ENCODE data around the gene FAM193A. TPM values are rescaled to one million over a fixed set of nuclear protein-coding genes. Genes with fewer than 3 reads are reported as not detected.
A peak's percentile ranks its signal among the peaks of the same experiment; 100 is the strongest.

The FAM193A gene
- total and polyA plus RNA-seq, 11 donors = 9.7 to 21.0 (median 16.3) TPM

DNA sequence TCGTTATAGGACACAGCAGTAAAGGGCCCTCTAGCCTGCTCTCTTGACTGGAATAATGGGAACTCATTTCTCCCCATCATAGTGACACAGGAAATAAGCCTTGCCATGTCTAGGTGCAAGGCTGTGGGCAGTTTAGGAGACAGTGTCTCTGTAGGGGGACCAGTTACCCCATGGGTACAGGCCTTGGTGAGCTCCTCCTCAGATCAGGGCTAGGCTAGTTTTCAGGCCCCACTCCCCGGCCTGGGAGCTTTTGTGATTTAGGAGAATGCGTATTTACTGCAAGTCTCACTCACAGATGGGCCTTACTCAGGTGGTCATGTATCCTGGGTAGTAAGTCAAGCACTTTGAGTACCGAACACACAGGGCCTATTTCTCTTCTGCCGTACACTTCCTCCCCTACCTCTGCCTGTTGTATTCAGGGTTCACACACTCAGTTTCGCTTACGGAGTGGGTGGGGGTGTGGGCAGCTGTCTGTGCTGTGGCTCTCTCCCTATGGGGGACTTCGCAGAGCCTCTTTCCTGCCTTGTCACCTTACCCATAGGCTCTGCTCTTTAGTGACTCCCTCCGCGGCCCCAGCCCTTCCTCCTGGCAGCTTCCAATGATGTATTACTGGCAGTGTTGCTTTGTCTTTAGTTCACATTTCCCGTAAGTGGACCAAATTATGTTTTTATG, 34.2 kb downstream of the FAM193A start:
- H3K4me3 ChIP-seq = peak overlapping the region in 1 of 12 donors; percentile 9
- H3K27me3 ChIP-seq = no peaks in the 10 kb centered on the region
- intact Hi-C loops (cut with DNase I) = no loop called here
- H3K27ac ChIP-seq = peak overlapping the region in 10 of 12 donors; percentile 15 to 80 (median 28)
- H3K4me1 ChIP-seq = peaks cover 0 to 61% (median 21%) of the 10 kb centered on the region in 12 donors
- DNase-seq (peak in 3 of 5 donors; percentile 24 to 59 (median 30)), ATAC-seq (peak; percentile 55 to 93 (median 76))
- TF ChIP-seq POLR2A (IDR thresholded peaks at IDR 0.05) = no peak
- TF ChIP-seq, protein P1, sequence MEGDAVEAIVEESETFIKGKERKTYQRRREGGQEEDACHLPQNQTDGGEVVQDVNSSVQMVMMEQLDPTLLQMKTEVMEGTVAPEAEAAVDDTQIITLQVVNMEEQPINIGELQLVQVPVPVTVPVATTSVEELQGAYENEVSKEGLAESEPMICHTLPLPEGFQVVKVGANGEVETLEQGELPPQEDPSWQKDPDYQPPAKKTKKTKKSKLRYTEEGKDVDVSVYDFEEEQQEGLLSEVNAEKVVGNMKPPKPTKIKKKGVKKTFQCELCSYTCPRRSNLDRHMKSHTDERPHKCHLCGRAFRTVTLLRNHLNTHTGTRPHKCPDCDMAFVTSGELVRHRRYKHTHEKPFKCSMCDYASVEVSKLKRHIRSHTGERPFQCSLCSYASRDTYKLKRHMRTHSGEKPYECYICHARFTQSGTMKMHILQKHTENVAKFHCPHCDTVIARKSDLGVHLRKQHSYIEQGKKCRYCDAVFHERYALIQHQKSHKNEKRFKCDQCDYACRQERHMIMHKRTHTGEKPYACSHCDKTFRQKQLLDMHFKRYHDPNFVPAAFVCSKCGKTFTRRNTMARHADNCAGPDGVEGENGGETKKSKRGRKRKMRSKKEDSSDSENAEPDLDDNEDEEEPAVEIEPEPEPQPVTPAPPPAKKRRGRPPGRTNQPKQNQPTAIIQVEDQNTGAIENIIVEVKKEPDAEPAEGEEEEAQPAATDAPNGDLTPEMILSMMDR (IDR thresholded peaks at IDR 0.05) = no peak
- WGBS, 4 donors = 58 to 84% (median 61%) methylated on average over 10 to 11 of the region's 11 CpGs
- H3K9me3 ChIP-seq = no peaks in the 10 kb centered on the region
- peaks cover 0 to 10% (median under 1%) of the 10 kb centered on the region in 9 donors for H3K36me3 ChIP-seq

DNA sequence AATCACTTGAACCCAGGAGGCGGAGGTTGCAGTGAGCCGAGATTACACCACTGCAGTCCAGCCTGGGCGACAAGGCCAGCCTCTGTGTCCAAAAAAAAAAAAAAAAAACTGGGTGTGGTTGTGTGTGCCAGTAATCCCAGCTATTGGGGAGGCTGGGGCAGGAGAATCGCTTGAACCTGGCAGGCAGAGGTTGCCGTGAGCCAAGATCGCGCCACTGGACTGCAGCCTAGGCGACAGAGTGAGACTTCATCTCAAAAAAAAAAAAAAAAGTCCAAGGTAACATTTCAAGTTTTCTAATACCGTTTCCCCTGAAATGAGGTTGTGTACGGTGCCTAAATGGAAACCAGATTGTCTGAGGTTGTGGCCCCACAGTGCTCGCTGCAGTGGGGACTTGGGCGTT, 35.6 kb downstream of the FAM193A start:
- Histone ChIP-seq H3K4me1 (peaks cover 0 to 61% (median 21%) of the 10 kb centered on the region in 12 donors), H3K27me3 (no peaks in the 10 kb centered on the region), H3K9me3 (no peaks in the 10 kb centered on the region), H3K4me3 (no peak overlapping the region), H3K36me3 (peaks cover 0 to 8% (median 0%) of the 10 kb centered on the region in 9 donors), H3K27ac (no peak overlapping the region)
- no peak for ATAC-seq
- TF ChIP-seq, protein P1 (IDR thresholded peaks at IDR 0.05) = no peak
- no peak for TF ChIP-seq POLR2A (IDR thresholded peaks at IDR 0.05)
- 94 to 96% (median 96%) methylated on average over 12 of the region's 12 CpGs for WGBS, 4 donors
- DNase-seq = no peak
- intact Hi-C loops (cut with DNase I) = no loop called here

DNA sequence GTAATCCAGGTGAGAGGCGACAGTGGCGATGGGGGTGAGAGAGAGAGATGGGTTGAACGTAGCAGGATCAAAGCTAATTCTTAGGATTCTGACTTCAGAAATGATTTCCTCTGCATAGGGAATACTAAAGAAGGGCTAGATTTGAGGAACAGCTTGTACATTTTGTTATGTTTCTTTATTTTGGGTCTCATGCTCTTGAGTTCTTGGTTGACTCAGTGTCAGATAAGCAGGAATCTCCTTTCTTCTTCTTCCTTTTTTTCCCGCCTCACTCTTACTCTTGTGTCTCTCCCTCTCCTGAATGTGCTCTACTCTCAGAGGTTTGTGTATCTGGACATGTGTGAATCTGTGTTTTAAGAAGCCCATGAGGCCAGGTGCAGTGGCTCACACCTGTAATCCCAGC, 36.4 kb downstream of the FAM193A start:
- Histone ChIP-seq H3K27ac (no peak overlapping the region), H3K27me3 (no peaks in the 10 kb centered on the region), H3K9me3 (no peaks in the 10 kb centered on the region), H3K36me3 (peaks cover 0 to 8% (median 0%) of the 10 kb centered on the region in 9 donors), H3K4me3 (no peak overlapping the region), H3K4me1 (peaks cover 0 to 58% (median 21%) of the 10 kb centered on the region in 12 donors)
- TF ChIP-seq, protein P1 (IDR thresholded peaks at IDR 0.05) = no peak
- no peak for TF ChIP-seq POLR2A (IDR thresholded peaks at IDR 0.05)
- intact Hi-C loops (cut with DNase I) = no loop called here
- WGBS, 4 donors = 93 to 96% (median 93%) methylated on average over 4 of the region's 4 CpGs
- ATAC-seq (no peak), DNase-seq (no peak)

DNA sequence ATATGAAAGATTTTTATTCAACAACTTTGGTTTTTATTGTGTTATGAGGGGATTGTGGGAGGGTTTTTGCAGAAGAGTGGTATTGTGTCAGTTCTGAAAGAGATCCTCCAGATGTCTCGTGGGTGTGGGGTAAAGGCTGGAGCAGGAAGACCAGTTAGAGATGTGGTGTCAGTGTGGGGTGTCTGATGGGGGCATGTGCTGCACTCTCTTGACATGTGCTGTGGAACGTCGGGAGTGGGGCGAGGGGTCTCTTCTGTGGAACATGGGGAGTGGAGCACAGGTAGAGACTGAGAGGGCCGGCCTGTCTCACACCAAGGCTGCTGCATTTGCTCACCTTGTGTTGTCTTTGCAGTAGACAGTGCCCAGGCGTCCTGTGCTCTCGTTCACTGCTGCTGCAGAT, 37.6 kb downstream of the FAM193A start:
- 82 to 89% (median 85%) methylated on average over 7 of the region's 7 CpGs for WGBS, 4 donors
- no peak for ATAC-seq
- Histone ChIP-seq H3K9me3 (no peaks in the 10 kb centered on the region), H3K27me3 (no peaks in the 10 kb centered on the region), H3K27ac (no peak overlapping the region), H3K4me1 (peaks cover 0 to 57% (median 21%) of the 10 kb centered on the region in 12 donors), H3K36me3 (peaks cover 0 to 7% (median 0%) of the 10 kb centered on the region in 9 donors), H3K4me3 (no peak overlapping the region)
- intact Hi-C loops (cut with DNase I) = no loop called here
- no peak for TF ChIP-seq POLR2A (IDR thresholded peaks at IDR 0.05)
- TF ChIP-seq, protein P1 (IDR thresholded peaks at IDR 0.05) = no peak
- DNase-seq = no peak
